AG20443 (cell line): ENCODE measurements around the gene ELAPOR1.

Experiments
- DNase-seq: peaks from one replicate; pipeline ENCODE4 v3.0.0; 2012; ENCODE audit warnings: low spot score, mixed read lengths

ELAPOR1 gene

GRCh38 chr1:109113590-109114341, at the start of gene ELAPOR1:
ELAPOR1 (plus strand) TSS chr1:109114115; CDS start chr1:109114184, 69 bp downstream.
- DNase-seq = peak; percentile 48

GRCh38 chr1:109065137-109065536, 48.8 kb upstream of the ELAPOR1 start:
- DNase-seq = no peak

- no peak for DNase-seq
Observed at GRCh38 chr1:109067883-109068282, 46.0 kb upstream of the ELAPOR1 start.

GRCh38 chr1:109069294-109069693, 44.6 kb upstream of the ELAPOR1 start:
- no peak for DNase-seq

- DNase-seq = peak; percentile 97
Observed at GRCh38 chr1:109075531-109076490, 38.1 kb upstream of the ELAPOR1 start, which contains the start of gene TAF13. TAF13 (minus strand) TSS chr1:109076003; CDS start chr1:109075947, 56 bp downstream.

- DNase-seq = no peak
Observed at GRCh38 chr1:109078317-109078716, 35.6 kb upstream of the ELAPOR1 start.

GRCh38 chr1:109079240-109079622, 34.7 kb upstream of the ELAPOR1 start:
- no peak for DNase-seq

- no peak for DNase-seq
Observed at GRCh38 chr1:109080441-109081082, 33.4 kb upstream of the ELAPOR1 start.

- DNase-seq = no peak
Observed at GRCh38 chr1:109083501-109083900, 30.4 kb upstream of the ELAPOR1 start.

GRCh38 chr1:109083923-109084322, 30.0 kb upstream of the ELAPOR1 start:
- no peak for DNase-seq

- DNase-seq = no peak
Observed at GRCh38 chr1:109084563-109085517, 29.1 kb upstream of the ELAPOR1 start.

GRCh38 chr1:109089242-109090015, 24.5 kb upstream of the ELAPOR1 start:
- peak; percentile 45 for DNase-seq

GRCh38 chr1:109090196-109091077, 23.5 kb upstream of the ELAPOR1 start, which contains the start of gene TMEM167B:
TMEM167B (plus strand) TSS chr1:109090764; CDS start chr1:109090873, 109 bp downstream.
- DNase-seq = peak; percentile 90

- DNase-seq = peak; percentile 62
Observed at GRCh38 chr1:109091078-109091838, 22.7 kb upstream of the ELAPOR1 start.

- DNase-seq = peak; percentile 13
Observed at GRCh38 chr1:109091839-109092193, 22.1 kb upstream of the ELAPOR1 start.

- no peak for DNase-seq
Observed at GRCh38 chr1:109094377-109094803, 19.5 kb upstream of the ELAPOR1 start.

GRCh38 chr1:109094871-109095270, 19.0 kb upstream of the ELAPOR1 start:
- no peak for DNase-seq

GRCh38 chr1:109095631-109096030, 18.3 kb upstream of the ELAPOR1 start:
- DNase-seq = no peak
